ENCODE data around the gene UXT. TPM values are rescaled to one million over a fixed set of nuclear protein-coding genes. Genes with fewer than 3 reads are reported as not detected.
"Not testable (repeated sequence)": the region's sequence is repeated elsewhere in the genome, so short reads cannot be mapped to it uniquely, and the experiment has no call there.

Gene UXT
- polyA plus RNA-seq, 3 donors = 106 to 117 (median 113) TPM

DNA sequence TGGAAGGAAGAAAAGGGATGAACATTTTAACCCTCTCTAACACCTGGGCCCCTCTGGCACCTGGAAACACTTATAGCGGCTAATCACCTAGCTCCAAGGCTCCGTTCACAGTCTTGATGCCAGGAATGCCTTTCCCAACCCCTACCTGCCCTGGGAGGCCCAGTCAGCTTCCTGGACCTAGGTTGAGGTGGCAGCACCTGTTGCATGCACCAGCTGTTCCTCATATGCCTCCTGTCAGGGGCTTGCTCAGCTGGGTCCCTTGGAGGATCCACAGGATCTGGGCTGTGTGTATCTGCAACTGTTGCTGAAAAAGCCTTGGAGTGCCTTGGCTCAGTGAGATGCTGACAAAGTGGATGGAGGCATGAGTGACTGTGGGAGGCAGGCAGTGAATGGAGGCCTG lies 33.6 kb downstream of the UXT start:
- no peak for DNase-seq

GRCh38 chrX:47623540-47624027 lies 35.4 kb downstream of the UXT start:
- DNase-seq = peak; percentile 68

DNA sequence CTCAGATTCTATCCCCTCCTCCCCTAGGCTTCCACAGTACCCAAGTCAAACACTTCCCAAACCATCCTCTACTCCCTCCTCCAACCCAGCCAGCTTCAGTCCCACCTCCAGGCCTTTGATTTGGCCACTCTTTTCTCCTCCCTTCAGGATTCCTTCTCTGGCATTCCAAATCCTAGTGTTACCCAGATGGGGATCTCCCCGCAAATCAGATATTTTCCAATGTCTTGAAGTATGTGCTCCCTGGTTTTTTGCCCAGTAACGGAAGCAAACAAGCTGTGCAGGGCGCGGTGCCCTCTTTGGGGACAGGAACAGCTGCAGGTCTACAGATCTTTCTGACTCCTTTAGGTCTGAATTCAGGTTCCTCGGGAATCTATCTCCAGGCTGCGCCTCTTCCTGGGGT lies 37.1 kb downstream of the UXT start:
- DNase-seq = no peak

- no peak for DNase-seq
Measured at GRCh38 chrX:47620303-47620685, 38.7 kb downstream of the UXT start.

GRCh38 chrX:47619486-47620302 lies 39.3 kb downstream of the UXT start, which contains the start of gene SYN1:
Gene SYN1, minus strand, starts transcription at chrX:47619857. Its CDS starts 129 bp downstream, at chrX:47619728.
- DNase-seq = peak; percentile 61

- DNase-seq = no peak
Measured at GRCh38 chrX:47618923-47619485, 40.0 kb downstream of the UXT start.

- no peak for DNase-seq
Measured at GRCh38 chrX:47614618-47615017, 44.4 kb downstream of the UXT start.

- no peak for DNase-seq
Measured at GRCh38 chrX:47613082-47613481, 45.9 kb downstream of the UXT start.

- DNase-seq = no peak
Measured at GRCh38 chrX:47612418-47612817, 46.6 kb downstream of the UXT start.

GRCh38 chrX:47611926-47612325 lies 47.1 kb downstream of the UXT start:
- no peak for DNase-seq

- DNase-seq = no peak
Measured at GRCh38 chrX:47611489-47611888, 47.5 kb downstream of the UXT start.

- no peak for DNase-seq
Measured at GRCh38 chrX:47610511-47610910, 48.5 kb downstream of the UXT start.

GRCh38 chrX:47608130-47608810 lies 50.7 kb downstream of the UXT start:
- peak; percentile 7 for DNase-seq

DNA sequence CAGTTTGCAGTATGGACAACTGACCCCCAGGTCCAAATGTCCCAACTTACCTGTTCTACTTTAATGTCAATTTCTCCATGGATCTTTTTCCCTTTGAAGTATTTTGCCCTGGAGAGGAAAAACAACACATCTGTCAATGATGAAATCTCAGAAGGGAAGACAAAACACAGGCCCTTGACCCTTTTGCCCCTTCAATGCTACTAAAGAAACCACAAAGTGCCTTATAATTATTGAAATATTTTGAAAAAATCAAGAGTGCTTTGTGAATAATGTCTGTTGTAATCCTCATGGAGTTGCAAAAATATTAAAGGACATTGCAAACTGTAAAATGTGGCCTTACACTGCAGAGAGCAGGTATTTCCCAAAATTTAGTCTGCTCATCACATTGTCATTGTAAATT lies 51.9 kb downstream of the UXT start:
- no peak for DNase-seq

DNA sequence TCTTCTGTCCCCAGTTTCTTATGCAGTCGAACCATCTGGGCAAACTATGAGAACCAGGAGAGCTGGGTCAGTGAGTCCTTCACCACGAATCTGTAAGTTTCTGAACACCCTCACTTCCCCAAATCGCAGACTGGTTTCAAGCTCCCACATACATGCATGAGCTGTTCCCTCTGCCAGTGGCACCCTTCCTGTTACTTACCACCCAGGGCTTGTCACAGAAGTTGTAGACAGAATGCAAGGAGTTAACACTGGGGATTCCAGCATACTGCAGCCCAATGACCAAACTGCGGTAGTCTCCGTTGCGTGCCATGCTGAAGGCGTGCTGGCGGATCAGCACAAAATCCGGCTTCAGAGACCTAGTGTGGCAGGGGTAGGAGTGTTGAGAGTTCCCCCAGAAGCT lies 54.0 kb downstream of the UXT start:
- DNase-seq = no peak

- DNase-seq = not testable (repeated sequence)
Measured at GRCh38 chrX:47603125-47603524, 55.9 kb downstream of the UXT start.

Other genes with a start within 250 kb of the UXT start
- 10 to 100 TPM; 11.2 to 13.0 (median 12.8) TPM for gene ZNF41, start 176.0 kb downstream of the UXT start, polyA plus RNA-seq (ENCODE audit: insufficient read length in 3 of 3)
- gene ARAF, start 98.0 kb downstream of the UXT start, polyA plus RNA-seq (ENCODE audit: insufficient read length in 3 of 3) = 10 to 100 TPM; 67.2 to 77.1 (median 68.7) TPM
- gene TIMP1, start 76.7 kb downstream of the UXT start, polyA plus RNA-seq (ENCODE audit: insufficient read length in 3 of 3) = 100 to 1,000 TPM in 1 of 3 donors, 10 to 100 TPM in 2; 66.9 to 103 (median 72.7) TPM
- gene SYN1, start 39.3 kb downstream of the UXT start, polyA plus RNA-seq (ENCODE audit: insufficient read length in 3 of 3) = 1 to 10 TPM; 4.4 to 7.4 (median 5.4) TPM
- gene CFP, start 29.2 kb downstream of the UXT start, polyA plus RNA-seq (ENCODE audit: insufficient read length in 3 of 3) = 1 to 10 TPM; 1.7 to 3.2 (median 2.6) TPM
- 10 to 100 TPM; 30.3 to 34.1 (median 32.7) TPM for gene ELK1, start 8.6 kb downstream of the UXT start, polyA plus RNA-seq (ENCODE audit: insufficient read length in 3 of 3)
- gene ZNF81, start 177.7 kb upstream of the UXT start, polyA plus RNA-seq (ENCODE audit: insufficient read length in 3 of 3) = 10 to 100 TPM in 1 of 3 donors, 1 to 10 TPM in 2; 6.5 to 10.6 (median 8.9) TPM

Data from renal pelvis (tissue), 4 donors.